ENCODE measurements around the gene VAMP8. TPM values are rescaled to one million over a fixed set of nuclear protein-coding genes. Genes with fewer than 3 reads are reported as not detected.
"Not testable (repeated sequence)": the region's sequence is repeated elsewhere in the genome, so short reads cannot be mapped to it uniquely, and the experiment has no call there.

VAMP8 gene
- 14.1 and 20.5 TPM in 2 replicates for total RNA-seq

DNA sequence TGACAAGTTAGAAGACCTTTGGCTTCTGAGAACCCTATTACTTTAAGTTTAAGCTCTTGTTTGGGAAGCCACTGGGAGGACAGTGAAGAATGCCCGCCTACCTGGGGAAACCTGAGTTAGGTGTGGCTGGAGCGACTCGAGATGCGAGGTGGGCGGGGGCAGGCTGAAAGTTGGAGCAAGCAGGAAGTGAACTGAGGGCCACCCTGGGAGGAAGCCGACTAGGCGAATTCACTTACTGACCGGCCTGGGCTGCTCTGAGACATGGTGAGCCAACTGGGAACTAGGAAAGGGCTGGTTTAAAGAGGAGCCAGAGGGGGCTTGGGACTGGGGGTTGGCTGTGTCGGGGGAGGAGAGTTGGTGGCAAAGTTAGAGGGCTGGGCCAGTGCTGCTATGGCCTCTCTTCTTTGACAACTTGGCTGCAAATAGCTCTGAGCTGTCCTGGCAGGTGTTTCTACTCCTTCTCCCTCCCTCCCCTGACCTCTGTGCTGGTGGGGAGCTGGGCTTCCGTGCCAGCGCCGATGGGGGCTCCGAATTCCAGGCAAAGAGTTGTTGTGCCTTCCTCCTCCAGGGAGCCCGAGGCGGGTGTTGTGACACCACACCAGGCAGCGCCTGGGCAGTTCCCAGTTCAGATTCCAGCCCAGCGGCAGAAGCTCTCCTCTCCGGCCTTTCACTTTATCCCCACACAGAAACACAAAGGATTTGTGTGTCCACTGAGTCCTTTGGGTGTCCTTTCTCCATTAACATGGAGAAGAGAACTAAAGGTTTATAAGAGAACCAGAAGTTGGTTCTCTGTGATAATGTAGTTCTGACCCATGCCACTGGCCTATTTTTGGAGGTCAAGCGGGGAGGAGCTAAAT lies at the start of gene VAMP8:
TSS of gene VAMP8 (plus strand) at position 201 of the 857 bp plus-strand sequence. CDS start at position 262, 61 bp downstream.
- DNase-seq (ENCODE audit: extremely low read depth, low read depth, low spot score), result no peak

- DNase-seq (ENCODE audit: extremely low read depth, low read depth, low spot score), result no peak
Observed at GRCh38 chr2:85527787-85528186, 49.6 kb upstream of the VAMP8 start.

- DNase-seq (ENCODE audit: extremely low read depth, low read depth, low spot score), result no peak
Observed at GRCh38 chr2:85528355-85528754, 49.0 kb upstream of the VAMP8 start.

- DNase-seq (ENCODE audit: extremely low read depth, low read depth, low spot score), result no peak
Observed at GRCh38 chr2:85529809-85530208, 47.6 kb upstream of the VAMP8 start.

- DNase-seq (ENCODE audit: extremely low read depth, low read depth, low spot score), result no peak
Observed at GRCh38 chr2:85531589-85531988, 45.8 kb upstream of the VAMP8 start.

- no peak for DNase-seq (ENCODE audit: extremely low read depth, low read depth, low spot score)
Observed at GRCh38 chr2:85534099-85534498, 43.3 kb upstream of the VAMP8 start.

- no peak for DNase-seq (ENCODE audit: extremely low read depth, low read depth, low spot score)
Observed at GRCh38 chr2:85534881-85535280, 42.5 kb upstream of the VAMP8 start.

GRCh38 chr2:85536479-85536878 lies 40.9 kb upstream of the VAMP8 start:
- DNase-seq (ENCODE audit: extremely low read depth, low read depth, low spot score), result no peak

GRCh38 chr2:85537600-85538506 lies 39.5 kb upstream of the VAMP8 start:
- DNase-seq (ENCODE audit: extremely low read depth, low read depth, low spot score), result no peak

GRCh38 chr2:85538507-85539360 lies 38.7 kb upstream of the VAMP8 start, which contains the start of gene MAT2A:
Gene MAT2A (plus strand): TSS chr2:85539168. CDS start chr2:85539288, 120 bp downstream.
- no peak for DNase-seq (ENCODE audit: extremely low read depth, low read depth, low spot score)

DNA sequence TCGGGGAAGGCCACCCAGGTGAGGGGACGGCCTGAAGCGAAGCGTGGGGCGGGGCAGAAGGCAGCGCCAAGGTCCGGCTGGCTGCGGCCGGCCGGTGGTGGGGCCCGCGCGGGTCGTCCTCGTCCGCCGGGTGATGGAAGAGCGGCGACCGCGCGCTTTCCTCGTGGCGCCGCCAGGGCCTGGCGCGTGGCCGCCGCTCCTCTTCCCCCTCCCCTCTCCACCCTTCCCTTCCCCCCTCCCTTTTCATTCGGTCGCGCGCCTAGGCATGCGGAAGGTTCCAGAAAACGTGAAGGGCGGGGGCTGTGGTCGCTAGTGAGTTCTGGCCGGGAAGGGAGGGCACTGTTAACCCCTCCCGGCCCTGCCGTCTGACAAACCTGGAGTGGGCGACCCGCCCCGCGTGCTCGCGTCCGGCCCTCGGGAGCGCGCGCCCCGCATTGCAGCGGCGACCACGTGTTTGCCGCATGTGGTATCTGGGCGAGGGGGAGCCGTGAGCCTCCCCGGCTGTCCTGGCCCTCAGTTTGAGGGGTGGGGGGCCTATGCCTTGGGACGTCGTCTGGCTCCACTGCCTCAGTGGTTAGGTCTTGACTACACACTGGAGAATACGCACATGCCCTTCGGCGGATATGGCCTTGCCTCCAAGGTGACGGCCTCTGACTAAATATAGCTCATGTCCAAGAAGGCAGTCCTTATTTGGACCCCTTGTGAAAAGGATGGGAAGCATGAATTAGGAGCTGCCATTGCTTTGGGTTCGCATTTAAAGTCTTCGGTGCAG lies 37.8 kb upstream of the VAMP8 start:
- no peak for DNase-seq (ENCODE audit: extremely low read depth, low read depth, low spot score)

GRCh38 chr2:85540133-85540648 lies 37.2 kb upstream of the VAMP8 start:
- DNase-seq (ENCODE audit: extremely low read depth, low read depth, low spot score), result no peak

DNA sequence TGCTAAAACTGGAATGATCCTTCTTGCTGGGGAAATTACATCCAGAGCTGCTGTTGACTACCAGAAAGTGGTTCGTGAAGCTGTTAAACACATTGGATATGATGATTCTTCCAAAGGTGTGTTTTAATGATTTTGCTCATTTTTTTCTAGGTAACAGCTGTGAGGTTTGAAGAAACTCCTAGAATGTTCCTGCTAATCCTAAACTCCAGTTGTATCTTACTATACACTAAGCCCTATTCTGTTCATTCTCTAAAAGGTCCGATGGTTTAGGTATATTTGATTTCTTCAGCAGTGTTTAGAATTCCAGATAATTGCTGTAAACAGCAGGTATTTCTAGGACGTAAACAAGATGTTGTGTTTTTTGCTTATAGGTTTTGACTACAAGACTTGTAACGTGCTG lies 36.1 kb upstream of the VAMP8 start:
- DNase-seq (ENCODE audit: extremely low read depth, low read depth, low spot score), result no peak

DNA sequence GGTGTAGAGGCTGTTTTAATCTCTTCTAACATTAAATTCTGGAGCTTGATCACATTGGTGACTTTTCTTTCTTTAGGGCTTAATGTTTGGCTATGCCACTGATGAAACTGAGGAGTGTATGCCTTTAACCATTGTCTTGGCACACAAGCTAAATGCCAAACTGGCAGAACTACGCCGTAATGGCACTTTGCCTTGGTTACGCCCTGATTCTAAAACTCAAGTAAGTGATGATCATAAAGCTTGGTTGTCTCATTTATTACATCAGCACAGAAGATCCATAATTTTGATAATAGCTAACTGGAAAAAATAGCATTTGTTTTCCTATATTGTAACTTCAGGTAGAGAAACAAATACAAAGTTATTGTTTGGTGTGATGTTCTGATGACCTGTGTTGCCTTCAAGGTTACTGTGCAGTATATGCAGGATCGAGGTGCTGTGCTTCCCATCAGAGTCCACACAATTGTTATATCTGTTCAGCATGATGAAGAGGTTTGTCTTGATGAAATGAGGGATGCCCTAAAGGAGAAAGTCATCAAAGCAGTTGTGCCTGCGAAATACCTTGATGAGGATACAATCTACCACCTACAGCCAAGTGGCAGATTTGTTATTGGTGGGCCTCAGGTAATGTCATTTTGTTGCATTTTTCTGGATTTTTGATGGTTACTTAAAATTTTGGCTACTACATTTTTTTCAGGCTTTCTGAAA lies 35.5 kb upstream of the VAMP8 start:
- no peak for DNase-seq (ENCODE audit: extremely low read depth, low read depth, low spot score)

DNA sequence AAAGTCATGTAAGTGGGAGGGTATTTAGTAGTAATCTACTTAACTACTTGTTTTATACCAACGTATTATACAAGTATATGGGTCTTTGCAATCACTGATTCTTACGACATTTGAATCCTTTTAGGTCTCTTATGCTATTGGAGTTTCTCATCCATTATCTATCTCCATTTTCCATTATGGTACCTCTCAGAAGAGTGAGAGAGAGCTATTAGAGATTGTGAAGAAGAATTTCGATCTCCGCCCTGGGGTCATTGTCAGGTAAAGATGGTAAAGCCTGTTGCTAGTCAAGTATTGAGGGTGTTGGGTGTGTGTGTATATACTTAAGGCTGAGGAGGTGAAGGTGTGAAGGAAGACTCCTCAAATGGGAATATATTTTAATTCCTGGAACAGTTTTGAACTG lies 34.6 kb upstream of the VAMP8 start:
- no peak for DNase-seq (ENCODE audit: extremely low read depth, low read depth, low spot score)

- DNase-seq (ENCODE audit: extremely low read depth, low read depth, low spot score), result not testable (repeated sequence)
Observed at GRCh38 chr2:85544254-85544691, 33.1 kb upstream of the VAMP8 start.

DNA sequence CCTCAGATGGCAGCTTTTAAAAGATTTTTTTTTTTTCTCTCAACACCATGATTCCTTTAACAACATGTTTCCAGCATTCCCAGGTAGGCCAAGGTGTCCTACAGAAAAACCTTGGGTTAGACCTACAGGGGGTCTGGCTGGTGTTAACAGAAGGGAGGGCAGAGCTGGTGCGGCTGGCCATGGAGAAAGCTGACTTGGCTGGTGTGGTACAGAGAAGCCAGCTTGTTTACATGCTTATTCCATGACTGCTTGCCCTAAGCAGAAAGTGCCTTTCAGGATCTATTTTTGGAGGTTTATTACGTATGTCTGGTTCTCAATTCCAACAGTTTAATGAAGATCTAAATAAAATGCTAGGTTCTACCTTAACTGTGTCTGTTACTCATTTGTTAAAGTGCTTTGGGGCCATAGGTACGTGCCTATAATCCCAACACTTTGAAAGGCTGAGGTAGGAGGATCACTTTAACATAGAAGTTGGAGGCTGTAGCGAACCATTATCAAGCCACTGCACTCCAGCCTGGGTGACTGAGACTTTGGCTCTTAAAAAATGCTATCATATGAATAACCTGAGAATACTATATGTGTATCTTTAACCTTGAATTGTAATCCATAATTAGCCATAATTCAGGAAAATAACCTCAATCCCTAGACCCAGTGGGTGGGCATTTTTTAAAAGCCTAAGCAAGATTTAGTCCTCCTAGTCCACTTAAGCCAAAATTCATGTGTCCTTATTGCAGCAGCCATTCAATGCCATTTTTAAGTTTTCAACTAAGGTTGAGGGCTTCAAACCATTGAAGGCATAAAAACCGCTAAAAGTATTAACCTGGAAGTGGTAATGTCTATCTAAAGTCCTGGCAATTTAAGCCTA lies 32.2 kb upstream of the VAMP8 start:
- DNase-seq (ENCODE audit: extremely low read depth, low read depth, low spot score), result not testable (repeated sequence)

- DNase-seq (ENCODE audit: extremely low read depth, low read depth, low spot score), result no peak
Observed at GRCh38 chr2:85545780-85546240, 31.6 kb upstream of the VAMP8 start.

All from glomerular endothelial cell (primary cell).